Measurements from ENCODE around the gene PRKCZ.

Gene PRKCZ

DNA sequence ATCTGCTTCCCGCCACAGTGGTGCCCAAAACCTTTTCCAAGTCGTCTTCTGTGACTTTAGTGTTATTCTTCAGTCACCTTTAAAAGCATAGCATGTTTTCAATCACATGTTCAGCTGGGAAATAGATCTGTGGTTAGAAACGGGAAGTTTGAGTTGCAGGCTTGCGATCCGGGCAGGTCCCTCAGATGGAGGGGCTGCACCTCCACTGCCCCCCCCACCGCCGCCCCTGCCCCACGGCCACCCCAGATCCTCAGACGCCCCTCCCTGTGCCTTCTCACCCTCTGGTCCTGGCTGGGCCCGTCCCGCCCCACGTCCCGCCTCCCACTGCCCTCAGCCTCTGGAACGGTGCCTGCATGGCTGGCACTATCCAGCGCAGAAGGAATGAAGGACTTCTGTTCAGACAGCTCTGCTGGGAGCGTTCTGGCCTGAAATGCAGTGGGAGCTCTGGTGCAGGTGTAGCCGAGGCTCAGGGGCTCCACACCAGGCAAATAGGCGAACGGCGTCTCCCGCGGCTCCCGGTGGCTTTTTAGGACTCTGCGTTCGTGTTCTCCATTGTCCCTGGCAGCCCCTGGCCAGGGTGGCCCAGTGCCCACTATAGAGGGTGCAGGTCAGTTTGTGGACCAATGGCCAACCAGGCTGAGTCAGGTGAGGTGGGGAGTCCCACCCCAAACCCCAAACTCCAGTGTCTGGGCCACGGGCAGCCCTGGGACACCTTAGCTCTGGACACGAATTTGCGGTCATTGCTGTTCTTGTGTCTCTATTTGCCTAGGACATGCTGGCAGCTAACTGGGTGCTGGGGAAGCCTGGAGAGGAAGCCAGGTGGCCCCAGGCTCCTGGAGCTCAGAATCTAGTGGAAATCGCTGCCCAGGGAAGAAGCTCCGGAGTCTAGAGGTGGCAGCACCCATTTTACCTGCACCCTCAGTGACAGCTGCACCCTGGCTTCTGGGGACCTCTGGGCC is 77.3 kb downstream of the PRKCZ start:
- H3K36me3 ChIP-seq (ENCODE audit: control insufficient read depth, insufficient read depth, low read length): no peaks in the 10 kb centered on the region
- H3K4me1 ChIP-seq (ENCODE audit: control insufficient read depth, insufficient read depth, low read length): peaks cover 6% of the 10 kb centered on the region
- H3K9me3 ChIP-seq (ENCODE audit: control insufficient read depth, low read length): no peaks in the 10 kb centered on the region
- no peak overlapping the region for H3K9ac ChIP-seq (ENCODE audit: low read length)
- no peak overlapping the region for H3K4me3 ChIP-seq (ENCODE audit: low read length)
- H3K27me3 ChIP-seq (ENCODE audit: control insufficient read depth, insufficient read depth, low read length): no peaks in the 10 kb centered on the region

DNA sequence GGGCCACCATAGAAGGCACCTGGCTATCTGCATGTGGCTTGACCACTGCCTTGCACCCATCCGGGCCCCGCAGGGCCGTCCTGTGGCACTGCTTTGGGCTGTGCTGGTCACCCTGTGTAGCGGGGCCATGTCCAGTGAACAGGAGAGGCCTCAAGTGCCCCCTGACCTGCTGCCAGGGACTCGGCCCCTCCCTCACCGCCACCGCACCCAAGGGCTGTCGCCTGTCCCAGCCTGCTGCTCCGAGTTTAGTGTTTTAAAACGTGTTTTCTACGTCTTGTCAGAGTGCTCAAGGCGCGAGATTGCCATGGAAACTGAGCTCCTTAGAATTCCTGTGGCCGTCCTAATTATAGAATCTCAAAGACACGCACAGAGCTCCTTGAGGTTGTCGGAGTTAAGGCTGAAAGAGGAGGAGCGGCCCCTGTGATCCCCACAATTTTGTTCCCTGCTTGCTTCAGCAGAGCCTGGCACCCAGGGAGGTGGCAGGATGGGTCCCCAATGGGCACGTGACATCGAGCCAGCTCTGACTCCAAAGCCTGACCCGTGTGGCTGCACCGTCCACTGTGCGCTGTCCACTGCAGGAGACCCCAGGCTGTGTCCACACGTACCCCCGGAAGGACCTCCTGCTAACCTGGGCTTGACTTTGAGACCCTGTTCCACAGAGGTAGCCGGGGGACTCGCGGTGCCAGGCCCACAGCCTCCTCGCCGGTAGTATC is 78.1 kb downstream of the PRKCZ start:
- no peak overlapping the region for H3K4me3 ChIP-seq (ENCODE audit: low read length)
- H3K9ac ChIP-seq (ENCODE audit: low read length): no peak overlapping the region
- H3K27me3 ChIP-seq (ENCODE audit: control insufficient read depth, insufficient read depth, low read length): no peaks in the 10 kb centered on the region
- no peaks in the 10 kb centered on the region for H3K9me3 ChIP-seq (ENCODE audit: control insufficient read depth, low read length)
- peaks cover 11% of the 10 kb centered on the region for H3K4me1 ChIP-seq (ENCODE audit: control insufficient read depth, insufficient read depth, low read length)
- no peaks in the 10 kb centered on the region for H3K36me3 ChIP-seq (ENCODE audit: control insufficient read depth, insufficient read depth, low read length)

DNA sequence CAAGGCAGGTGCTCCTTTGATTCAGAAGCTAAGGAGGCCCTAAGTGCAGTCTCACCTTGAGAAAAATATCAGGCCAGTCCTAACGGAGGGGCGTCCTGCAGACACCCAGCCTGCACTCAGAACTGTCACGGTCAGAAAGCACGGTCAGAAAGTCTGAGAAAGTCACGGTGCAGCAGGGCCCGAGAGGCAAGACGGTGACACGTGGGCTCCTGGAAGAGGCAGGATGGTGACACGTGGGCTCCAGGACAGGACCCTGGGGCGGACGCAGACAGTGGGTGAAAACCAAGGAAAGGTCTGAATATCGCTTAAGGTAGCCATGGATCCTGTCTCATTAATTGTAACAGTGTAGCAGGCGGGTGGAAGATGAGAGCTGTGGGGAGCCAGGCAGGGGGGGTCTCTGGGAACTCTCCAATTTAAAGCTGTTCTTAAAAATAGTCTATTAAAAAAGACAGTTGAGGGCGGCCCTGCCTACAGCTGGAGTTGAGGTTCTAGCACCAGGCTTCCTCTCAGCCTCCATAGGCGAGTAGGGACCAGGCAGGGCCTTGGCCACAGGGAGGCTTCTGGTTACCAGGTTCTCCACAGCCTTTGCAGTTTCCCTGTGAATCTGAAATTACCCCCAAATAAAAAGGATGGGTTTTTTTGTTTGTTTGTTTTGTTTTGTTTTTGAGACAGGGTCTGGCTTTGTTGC is 79.2 kb downstream of the PRKCZ start:
- H3K9ac ChIP-seq (ENCODE audit: low read length): no peak overlapping the region
- H3K27me3 ChIP-seq (ENCODE audit: control insufficient read depth, insufficient read depth, low read length): no peaks in the 10 kb centered on the region
- no peaks in the 10 kb centered on the region for H3K9me3 ChIP-seq (ENCODE audit: control insufficient read depth, low read length)
- peaks cover 15% of the 10 kb centered on the region for H3K4me1 ChIP-seq (ENCODE audit: control insufficient read depth, insufficient read depth, low read length)
- H3K36me3 ChIP-seq (ENCODE audit: control insufficient read depth, insufficient read depth, low read length): no peaks in the 10 kb centered on the region
- H3K4me3 ChIP-seq (ENCODE audit: low read length): no peak overlapping the region

DNA sequence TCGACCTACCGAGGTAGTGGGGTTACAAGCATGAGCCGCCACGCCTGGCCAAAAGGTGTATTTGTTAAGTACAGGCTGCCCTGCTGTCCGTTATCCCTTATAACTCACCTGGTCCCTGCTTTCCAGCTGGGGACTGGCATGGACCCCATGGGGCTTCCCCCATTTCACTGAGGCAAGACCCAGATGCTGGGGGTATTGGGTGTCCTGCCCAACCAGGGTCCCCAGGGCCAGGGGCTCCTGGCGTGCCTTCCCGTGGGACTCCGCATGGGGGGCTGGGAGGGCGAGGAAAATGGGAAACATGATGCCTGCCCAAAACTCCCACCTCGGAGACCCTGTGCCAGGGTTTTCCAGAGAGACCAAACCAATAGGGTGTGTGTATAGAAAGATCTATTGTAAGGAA is 79.9 kb downstream of the PRKCZ start:
- no peak overlapping the region for H3K4me3 ChIP-seq (ENCODE audit: low read length)
- H3K9me3 ChIP-seq (ENCODE audit: control insufficient read depth, low read length): no peaks in the 10 kb centered on the region
- no peak overlapping the region for H3K9ac ChIP-seq (ENCODE audit: low read length)
- H3K4me1 ChIP-seq (ENCODE audit: control insufficient read depth, insufficient read depth, low read length): peaks cover 21% of the 10 kb centered on the region
- no peaks in the 10 kb centered on the region for H3K27me3 ChIP-seq (ENCODE audit: control insufficient read depth, insufficient read depth, low read length)
- no peaks in the 10 kb centered on the region for H3K36me3 ChIP-seq (ENCODE audit: control insufficient read depth, insufficient read depth, low read length)

DNA sequence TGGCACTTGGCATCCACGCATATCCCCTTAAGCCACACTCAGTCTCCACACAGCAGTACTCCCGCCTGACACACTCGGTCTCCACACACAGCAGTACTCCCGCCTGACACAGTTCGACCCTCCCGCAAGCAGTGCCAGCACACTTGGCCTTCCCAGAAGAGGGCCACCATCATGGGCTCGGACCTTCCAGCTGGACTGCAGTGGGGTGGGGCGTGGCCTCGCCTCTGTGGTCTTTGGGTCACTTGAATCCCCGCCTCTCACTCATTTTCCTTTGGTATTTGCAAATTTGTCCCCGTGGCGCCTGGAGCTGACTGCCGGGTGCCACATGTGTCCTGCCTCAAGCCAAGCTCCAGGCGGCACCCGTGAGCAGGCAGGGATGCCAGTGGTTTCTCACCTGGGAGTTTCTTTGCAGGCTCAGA is 80.7 kb downstream of the PRKCZ start:
- Histone ChIP-seq H3K9me3 (ENCODE audit: control insufficient read depth, low read length) (no peaks in the 10 kb centered on the region), H3K27me3 (ENCODE audit: control insufficient read depth, insufficient read depth, low read length) (no peaks in the 10 kb centered on the region), H3K4me3 (ENCODE audit: low read length) (no peak overlapping the region), H3K4me1 (ENCODE audit: control insufficient read depth, insufficient read depth, low read length) (peaks cover 29% of the 10 kb centered on the region), H3K36me3 (ENCODE audit: control insufficient read depth, insufficient read depth, low read length) (no peaks in the 10 kb centered on the region), H3K9ac (ENCODE audit: low read length) (no peak overlapping the region)

DNA sequence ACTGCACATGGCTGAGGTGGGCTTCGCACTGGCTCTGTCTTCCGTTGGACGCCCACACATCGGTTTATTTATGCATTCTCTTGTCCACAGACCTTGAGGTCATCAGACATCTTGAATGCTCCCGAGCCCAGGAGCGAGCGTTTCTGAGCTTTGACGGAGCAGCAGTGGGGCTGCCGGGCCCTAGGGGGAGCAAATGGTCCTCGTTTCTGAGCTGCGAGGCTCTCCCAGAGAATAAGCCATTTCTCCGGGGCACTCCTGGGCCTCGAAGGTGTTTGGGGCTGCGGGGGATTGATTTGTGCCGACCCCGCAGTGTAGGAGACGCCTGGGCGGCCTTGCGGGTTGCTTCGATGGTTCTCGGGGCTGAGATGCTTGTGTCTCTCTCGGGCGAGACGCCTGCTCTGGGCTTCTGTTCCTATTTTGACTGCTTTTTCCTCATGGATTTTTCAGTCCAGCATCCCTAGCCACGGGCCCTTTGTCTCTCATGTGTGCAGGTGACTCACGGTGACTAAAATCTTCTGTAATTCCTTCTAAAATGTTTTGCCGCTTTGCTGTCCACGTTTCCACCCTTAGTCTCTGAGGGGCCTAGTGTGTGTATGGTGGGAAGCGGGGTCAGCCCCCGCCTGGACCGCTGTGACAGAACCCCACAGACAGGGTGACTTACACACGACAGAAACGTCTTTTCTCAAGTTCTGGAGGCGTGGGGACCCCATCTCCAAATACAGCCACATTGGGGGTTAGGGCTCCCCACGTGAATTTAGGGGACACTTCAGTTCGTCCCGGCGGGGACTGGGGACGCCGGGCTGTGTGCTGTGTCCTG is 82.2 kb downstream of the PRKCZ start:
- H3K4me3 ChIP-seq (ENCODE audit: low read length): peak overlapping the region; percentile 16
- H3K9me3 ChIP-seq (ENCODE audit: control insufficient read depth, low read length): no peaks in the 10 kb centered on the region
- no peaks in the 10 kb centered on the region for H3K36me3 ChIP-seq (ENCODE audit: control insufficient read depth, insufficient read depth, low read length)
- no peaks in the 10 kb centered on the region for H3K27me3 ChIP-seq (ENCODE audit: control insufficient read depth, insufficient read depth, low read length)
- peaks cover 43% of the 10 kb centered on the region for H3K4me1 ChIP-seq (ENCODE audit: control insufficient read depth, insufficient read depth, low read length)
- peak overlapping the region; percentile 62 for H3K9ac ChIP-seq (ENCODE audit: low read length)

DNA sequence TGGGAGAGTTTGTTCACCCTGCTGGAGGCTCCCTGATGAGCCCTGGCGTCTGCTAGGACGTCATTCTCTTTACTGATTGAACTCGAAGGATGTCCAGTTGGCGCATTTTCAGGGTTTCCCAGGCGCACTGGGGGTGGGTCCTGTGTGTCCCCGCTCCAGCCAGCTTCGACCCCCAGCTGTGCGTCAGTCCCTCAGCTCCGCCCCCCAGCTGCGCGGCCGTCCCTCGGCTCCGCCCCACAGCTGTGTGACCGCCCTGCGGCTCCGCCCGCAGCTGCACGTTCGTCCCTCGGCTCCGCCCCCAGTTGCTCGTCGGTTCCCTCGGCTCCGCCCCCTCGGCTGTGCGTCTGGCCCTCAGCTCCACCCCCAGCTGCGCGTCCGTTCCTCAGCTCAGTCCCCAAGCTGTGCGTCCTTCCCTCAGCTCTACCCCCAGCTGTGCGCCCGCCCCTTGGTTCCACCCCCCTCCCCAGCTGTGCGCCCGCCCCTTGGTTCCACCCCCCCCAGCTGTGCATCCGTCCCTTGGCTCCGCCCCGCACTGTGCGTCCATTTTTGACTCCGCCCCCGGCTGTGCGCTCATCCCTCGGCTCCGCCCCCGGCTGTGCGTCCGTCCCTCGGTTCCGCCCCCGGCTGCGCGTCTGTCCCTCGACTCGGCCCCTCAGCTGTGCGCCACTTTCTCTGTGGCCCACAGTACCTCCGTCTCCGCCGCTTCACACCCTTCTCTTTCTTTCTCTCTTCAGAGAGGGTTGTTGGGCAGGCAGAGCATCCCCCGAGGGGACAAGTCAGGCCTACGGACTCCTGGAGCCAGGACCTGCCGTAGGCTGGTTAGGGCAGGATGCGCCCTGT is 83.0 kb downstream of the PRKCZ start:
- no peaks in the 10 kb centered on the region for H3K27me3 ChIP-seq (ENCODE audit: control insufficient read depth, insufficient read depth, low read length)

DNA sequence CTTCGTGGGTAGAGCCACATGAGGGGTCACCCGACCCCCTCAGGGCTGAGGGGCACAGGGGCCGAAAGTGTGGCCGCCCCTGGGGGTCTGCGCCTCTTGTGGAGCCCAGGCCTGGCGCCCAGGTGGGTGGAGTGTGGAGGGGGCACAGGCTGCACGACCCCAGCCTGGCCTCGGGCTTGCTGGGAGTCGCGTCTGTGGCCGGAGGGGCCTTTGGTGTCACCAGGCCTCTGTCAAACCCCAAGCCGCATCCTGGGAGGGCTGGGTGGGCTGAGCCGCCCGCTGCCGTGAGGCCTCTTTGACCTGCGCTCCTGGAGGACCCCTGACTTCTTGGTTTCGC is 83.6 kb downstream of the PRKCZ start:
- Histone ChIP-seq H3K36me3 (ENCODE audit: control insufficient read depth, insufficient read depth, low read length) (no peaks in the 10 kb centered on the region), H3K27me3 (ENCODE audit: control insufficient read depth, insufficient read depth, low read length) (no peaks in the 10 kb centered on the region), H3K4me1 (ENCODE audit: control insufficient read depth, insufficient read depth, low read length) (peaks cover 50% of the 10 kb centered on the region), H3K9me3 (ENCODE audit: control insufficient read depth, low read length) (no peaks in the 10 kb centered on the region), H3K9ac (ENCODE audit: low read length) (peak overlapping the region; percentile 54), H3K4me3 (ENCODE audit: low read length) (no peak overlapping the region)

More for the DNA sequence above, 83.0 kb downstream of the PRKCZ start:
- H3K4me3 ChIP-seq (ENCODE audit: low read length): peak overlapping the region; percentile 16
- peak overlapping the region; percentile 62 for H3K9ac ChIP-seq (ENCODE audit: low read length)
- H3K36me3 ChIP-seq (ENCODE audit: control insufficient read depth, insufficient read depth, low read length): no peaks in the 10 kb centered on the region
- H3K4me1 ChIP-seq (ENCODE audit: control insufficient read depth, insufficient read depth, low read length): peaks cover 47% of the 10 kb centered on the region
- no peaks in the 10 kb centered on the region for H3K9me3 ChIP-seq (ENCODE audit: control insufficient read depth, low read length)

DNA sequence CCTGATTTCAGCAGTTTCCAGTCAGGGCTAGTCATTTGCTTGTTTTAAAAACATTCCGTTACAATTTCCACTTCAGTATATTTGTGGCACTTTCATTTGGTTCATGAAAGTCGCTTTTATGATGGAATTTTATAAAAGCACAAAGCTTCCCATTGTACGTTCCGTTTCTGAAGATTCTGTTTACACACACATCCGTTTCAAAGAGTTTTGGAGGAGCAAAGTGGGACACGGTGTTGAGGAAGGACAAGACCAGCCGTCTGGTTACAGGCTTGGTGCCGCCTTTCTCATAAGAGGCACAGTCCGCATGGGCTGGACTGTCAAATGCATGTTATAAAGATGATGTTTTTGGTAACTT is 84.0 kb downstream of the PRKCZ start:
- H3K4me3 ChIP-seq (ENCODE audit: low read length): no peak overlapping the region
- no peaks in the 10 kb centered on the region for H3K27me3 ChIP-seq (ENCODE audit: control insufficient read depth, insufficient read depth, low read length)
- no peaks in the 10 kb centered on the region for H3K36me3 ChIP-seq (ENCODE audit: control insufficient read depth, insufficient read depth, low read length)
- H3K4me1 ChIP-seq (ENCODE audit: control insufficient read depth, insufficient read depth, low read length): peaks cover 50% of the 10 kb centered on the region
- H3K9me3 ChIP-seq (ENCODE audit: control insufficient read depth, low read length): no peaks in the 10 kb centered on the region
- H3K9ac ChIP-seq (ENCODE audit: low read length): no peak overlapping the region

DNA sequence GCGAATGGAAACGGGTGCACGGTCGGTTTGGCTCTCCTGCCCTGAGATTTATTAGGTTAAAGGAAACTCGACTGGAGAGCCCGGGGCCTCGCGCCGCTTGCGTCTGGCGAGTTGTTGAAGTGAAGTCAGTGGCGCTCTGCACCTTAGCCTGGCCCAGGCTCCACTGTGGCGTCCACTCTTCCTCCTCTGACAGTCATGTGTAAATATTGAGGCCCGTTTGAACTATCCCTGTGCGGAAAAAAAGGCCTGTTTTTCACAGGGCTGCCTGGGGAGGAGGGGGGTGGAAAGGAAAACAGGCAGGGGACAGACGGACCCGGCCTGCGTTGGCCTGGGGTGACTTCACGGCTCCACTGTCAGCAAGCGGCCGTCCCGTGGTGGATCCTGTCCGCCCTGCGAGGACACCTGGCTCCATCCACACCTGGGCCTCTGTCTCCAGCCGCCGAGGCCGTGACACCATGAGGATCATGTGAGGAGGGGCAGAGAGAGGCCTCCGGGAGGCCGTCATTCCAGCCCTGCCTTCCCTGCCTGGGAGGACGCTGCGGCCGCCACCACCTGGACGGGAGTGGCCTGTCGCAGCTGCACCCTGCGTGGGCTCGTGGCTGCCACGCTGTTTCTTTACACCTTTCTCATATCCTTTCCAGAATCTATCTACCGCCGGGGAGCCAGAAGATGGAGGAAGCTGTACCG is 84.6 kb downstream of the PRKCZ start:
- H3K4me3 ChIP-seq (ENCODE audit: low read length): no peak overlapping the region
- H3K27me3 ChIP-seq (ENCODE audit: control insufficient read depth, insufficient read depth, low read length): no peaks in the 10 kb centered on the region
- H3K9me3 ChIP-seq (ENCODE audit: control insufficient read depth, low read length): no peaks in the 10 kb centered on the region
- H3K9ac ChIP-seq (ENCODE audit: low read length): no peak overlapping the region
- peaks cover 54% of the 10 kb centered on the region for H3K4me1 ChIP-seq (ENCODE audit: control insufficient read depth, insufficient read depth, low read length)
- H3K36me3 ChIP-seq (ENCODE audit: control insufficient read depth, insufficient read depth, low read length): no peaks in the 10 kb centered on the region
